Upper lobe of left lung (tissue), 6 donors: ENCODE results near the gene MPP4. TPM values are rescaled to one million over a fixed set of nuclear protein-coding genes. Genes with fewer than 3 reads are reported as not detected.
A peak's percentile ranks its signal among the peaks of the same experiment; 100 is the strongest.

Experiments
- ATAC-seq, 2 donors: fragments of 200-7000 bp; cut with Tn5 transposase; one replicate each; pipeline ENCODE4 v1.9.1; 2022; ENCODE audit warnings: mild to moderate bottlenecking in 2 of 2, moderate library complexity in 2 of 2; ENCODE audit not compliant: low FRiP score in 2 of 2
- DNase-seq, 2 donors: peaks; one replicate each; pipeline ENCODE4 v3.0.0-alpha.2; 2019 to 2020
- H3K27ac ChIP-seq, 4 donors: fragments of 200-600 bp; sonication (generic); one replicate each; pipeline ENCODE4 v1.5.1; 2016 to 2019
- H3K27me3 ChIP-seq, 4 donors: fragments of 200-600 bp; sonication (generic); one replicate each; pipeline ENCODE4 v1.5.1; 2017 to 2019
- H3K36me3 ChIP-seq, 4 donors: fragments of 200-600 bp; sonication (generic); one replicate each; pipeline ENCODE4 v1.5.1; 2016 to 2019
- H3K4me1 ChIP-seq, 4 donors: fragments of 200-600 bp; sonication (generic); one replicate each; pipeline ENCODE4 v1.5.1; 2018 to 2019
- H3K4me3 ChIP-seq, 4 donors: fragments of 200-600 bp; sonication (generic); one replicate each; pipeline ENCODE4 v1.5.1; 2017 to 2019; ENCODE audit warnings: mild to moderate bottlenecking in 2 of 4, moderate library complexity in 1 of 4
- H3K9me3 ChIP-seq, 4 donors: fragments of 200-600 bp; sonication (generic); one replicate each; pipeline ENCODE4 v1.5.1; 2018 to 2019
- EP300 ChIP-seq, 4 donors: sonication (generic); formaldehyde crosslinking; IDR thresholded peaks; one replicate each; pipeline ENCODE4 v1.5.1; 2017; ENCODE audit warnings: antibody characterized with exemption in 4 of 4, control low read depth in 2 of 4
- POLR2A ChIP-seq, 4 donors: fragments of 450-650 bp; IDR thresholded peaks; one replicate each; pipeline ENCODE4 v1.5.1; 2016 to 2017; ENCODE audit warnings: antibody characterized with exemption in 4 of 4, mild to moderate bottlenecking in 2 of 4
- POLR2AphosphoS5 ChIP-seq, 2 donors: sonication (generic); formaldehyde crosslinking; IDR thresholded peaks; one replicate each; pipeline ENCODE4 v1.5.1; 2017; ENCODE audit warnings: antibody characterized with exemption in 2 of 2
- WGBS, 2 donors: methylation state at CpG; one replicate each; pipeline ENCODE4 v1.1.5; 2017 to 2018; 5-methylcytosine and 5-hydroxymethylcytosine counted together
- total RNA-seq, 6 donors: library from RNA; depleted of rRNA in 4 of 6; stranded (reverse); fragments of >200 nt in 4 of 6; gene quantifications; one replicate each; pipeline versions ENCODE4 v1.1.0 to v1.2.1, GENCODE V29; 2016 to 2021
- TF ChIP-seq, protein P1 (sequence below), 6 experiments: fragments of 450-650 bp in 4 of 6; fragments of 200-600 bp in 2 of 6; sonication (generic) in 2 of 6; IDR thresholded peaks; one replicate each; pipeline ENCODE4 v1.5.1; 2016 to 2019; ENCODE audit warnings: antibody characterized with exemption in 6 of 6
- donor health status: DM: no; HTN: no; CAD: no; lungs with moderate emphysema.
- donor health status: DM: no; HTN: yes; CAD: no; lungs with severe emphysema.

The MPP4 gene
- total RNA-seq, 6 donors from 2014 or later: 0.13 to 2.1 (median 0.15) TPM; not detected in 1

DNA sequence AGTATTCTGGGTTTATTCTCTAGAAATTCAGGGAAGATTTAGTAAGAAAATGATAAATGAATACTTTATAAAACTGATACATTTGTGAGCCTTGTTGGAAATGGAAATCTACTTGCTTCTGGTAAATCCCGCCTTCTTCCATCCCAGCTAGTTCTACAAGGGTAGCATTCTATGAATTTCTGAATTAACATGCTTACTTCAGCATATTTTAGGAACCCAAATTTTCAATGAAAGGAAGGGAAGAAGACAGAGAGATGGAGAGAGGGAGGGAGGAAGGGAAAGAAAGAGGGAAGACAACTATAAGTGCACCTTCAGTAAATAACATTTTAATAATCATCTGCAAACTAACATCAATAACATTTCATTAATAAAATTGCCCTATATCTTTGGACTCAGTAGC is 28.6 kb downstream of the MPP4 start:
- TF ChIP-seq POLR2AphosphoS5 (IDR thresholded peaks at IDR 0.05) (no peak), POLR2A (IDR thresholded peaks at IDR 0.05) (no peak), EP300 (IDR thresholded peaks at IDR 0.05) (no peak)
- TF ChIP-seq, protein P1, sequence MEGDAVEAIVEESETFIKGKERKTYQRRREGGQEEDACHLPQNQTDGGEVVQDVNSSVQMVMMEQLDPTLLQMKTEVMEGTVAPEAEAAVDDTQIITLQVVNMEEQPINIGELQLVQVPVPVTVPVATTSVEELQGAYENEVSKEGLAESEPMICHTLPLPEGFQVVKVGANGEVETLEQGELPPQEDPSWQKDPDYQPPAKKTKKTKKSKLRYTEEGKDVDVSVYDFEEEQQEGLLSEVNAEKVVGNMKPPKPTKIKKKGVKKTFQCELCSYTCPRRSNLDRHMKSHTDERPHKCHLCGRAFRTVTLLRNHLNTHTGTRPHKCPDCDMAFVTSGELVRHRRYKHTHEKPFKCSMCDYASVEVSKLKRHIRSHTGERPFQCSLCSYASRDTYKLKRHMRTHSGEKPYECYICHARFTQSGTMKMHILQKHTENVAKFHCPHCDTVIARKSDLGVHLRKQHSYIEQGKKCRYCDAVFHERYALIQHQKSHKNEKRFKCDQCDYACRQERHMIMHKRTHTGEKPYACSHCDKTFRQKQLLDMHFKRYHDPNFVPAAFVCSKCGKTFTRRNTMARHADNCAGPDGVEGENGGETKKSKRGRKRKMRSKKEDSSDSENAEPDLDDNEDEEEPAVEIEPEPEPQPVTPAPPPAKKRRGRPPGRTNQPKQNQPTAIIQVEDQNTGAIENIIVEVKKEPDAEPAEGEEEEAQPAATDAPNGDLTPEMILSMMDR (IDR thresholded peaks at IDR 0.05): no peak
- ATAC-seq: no peak
- 91 to 94% methylated on average over 1 of the region's 1 CpG for WGBS, 2 donors

DNA sequence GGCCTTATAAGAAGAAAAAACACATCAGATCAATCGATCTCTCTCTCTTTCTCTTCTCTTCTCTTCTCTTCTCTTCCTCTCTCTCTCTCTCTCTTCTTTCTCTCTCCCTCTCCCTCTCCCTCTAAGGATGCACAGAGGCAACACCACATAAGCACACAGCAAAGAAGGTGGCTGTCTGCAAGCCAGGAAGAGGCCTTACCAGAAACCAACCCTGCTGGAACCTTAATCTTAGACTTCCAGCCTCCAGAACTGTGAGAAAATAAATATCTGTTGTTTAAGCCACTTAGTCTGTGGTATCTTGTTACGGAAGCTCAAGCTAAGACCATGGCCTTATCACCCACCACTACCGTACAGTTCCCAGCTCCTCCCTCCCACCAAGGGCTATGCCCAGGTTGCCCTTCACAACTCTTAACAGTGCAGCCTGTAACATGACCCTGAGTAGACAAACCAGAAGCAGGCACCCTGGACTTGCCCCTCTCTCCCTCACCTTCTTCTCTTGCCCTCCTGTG is 30.0 kb downstream of the MPP4 start:
- Histone ChIP-seq H3K9me3 (no peaks in the 10 kb centered on the region), H3K4me3 (no peak overlapping the region), H3K27ac (no peak overlapping the region), H3K4me1 (no peaks in the 10 kb centered on the region), H3K36me3 (no peaks in the 10 kb centered on the region), H3K27me3 (no peaks in the 10 kb centered on the region)
- TF ChIP-seq, protein P1 (IDR thresholded peaks at IDR 0.05): no peak
- TF ChIP-seq POLR2A (IDR thresholded peaks at IDR 0.05) (no peak), POLR2AphosphoS5 (IDR thresholded peaks at IDR 0.05) (no peak), EP300 (IDR thresholded peaks at IDR 0.05) (no peak)
- peak in 1 of 2 donors; percentile 49 for ATAC-seq
- 64 to 65% methylated on average over 3 of the region's 3 CpGs for WGBS, 2 donors
- no peak for DNase-seq

More for the DNA sequence above, 28.6 kb downstream of the MPP4 start:
- no peak overlapping the region for H3K4me3 ChIP-seq
- H3K27ac ChIP-seq: no peak overlapping the region
- no peaks in the 10 kb centered on the region for H3K9me3 ChIP-seq
- no peaks in the 10 kb centered on the region for H3K36me3 ChIP-seq
- no peaks in the 10 kb centered on the region for H3K4me1 ChIP-seq
- H3K27me3 ChIP-seq: no peaks in the 10 kb centered on the region
- DNase-seq: no peak

DNA sequence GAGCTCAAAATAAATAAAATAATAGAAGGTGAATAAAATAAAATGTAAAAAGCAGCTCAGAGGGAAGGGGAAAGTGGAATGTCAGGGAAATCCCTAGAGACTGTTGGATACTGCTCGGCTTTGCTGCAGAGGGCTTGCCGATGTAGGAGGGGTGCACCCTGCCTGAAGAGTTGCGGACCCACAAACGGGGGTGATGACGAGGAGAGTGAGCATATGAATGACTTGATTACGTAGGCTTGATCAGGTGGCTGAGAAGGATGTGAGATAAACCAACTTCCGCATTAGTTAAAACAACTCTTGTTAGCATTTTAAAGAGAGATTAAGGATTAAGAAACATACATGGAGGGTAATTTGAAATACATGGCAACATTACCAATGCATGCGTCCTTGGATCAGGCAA is 34.1 kb downstream of the MPP4 start:
- Histone ChIP-seq H3K27ac (no peak overlapping the region), H3K4me1 (no peaks in the 10 kb centered on the region), H3K27me3 (no peaks in the 10 kb centered on the region), H3K36me3 (no peaks in the 10 kb centered on the region), H3K9me3 (no peaks in the 10 kb centered on the region), H3K4me3 (no peak overlapping the region)
- no peak for TF ChIP-seq EP300 (IDR thresholded peaks at IDR 0.05)
- TF ChIP-seq POLR2A (IDR thresholded peaks at IDR 0.05): no peak
- TF ChIP-seq POLR2AphosphoS5 (IDR thresholded peaks at IDR 0.05): no peak
- TF ChIP-seq, protein P1 (IDR thresholded peaks at IDR 0.05): no peak
- DNase-seq: no peak
- 75 to 80% methylated on average over 8 of the region's 8 CpGs for WGBS, 2 donors
- ATAC-seq: no peak

DNA sequence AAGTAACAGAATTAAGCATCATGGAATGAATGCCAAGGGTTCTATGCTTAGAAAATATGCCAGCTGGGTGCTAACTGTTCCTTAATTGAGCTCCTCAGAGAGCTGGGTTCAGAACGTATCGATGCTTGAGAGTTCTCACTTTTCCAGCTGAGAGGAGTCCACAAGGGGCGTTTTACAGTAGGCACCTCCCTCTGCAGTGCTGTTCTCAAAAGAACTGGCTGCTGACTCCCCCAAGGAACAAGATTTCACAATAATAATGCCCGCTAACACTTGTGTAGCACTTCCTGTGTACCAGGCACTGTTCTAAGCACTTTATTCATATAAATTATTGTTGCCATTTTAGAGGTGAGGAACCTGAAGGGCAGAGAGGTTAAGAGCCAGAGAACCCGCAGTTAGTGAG is 37.1 kb downstream of the MPP4 start:
- H3K27ac ChIP-seq: no peak overlapping the region
- no peaks in the 10 kb centered on the region for H3K4me1 ChIP-seq
- ATAC-seq: no peak
- no peaks in the 10 kb centered on the region for H3K27me3 ChIP-seq
- H3K4me3 ChIP-seq: no peak overlapping the region
- no peaks in the 10 kb centered on the region for H3K36me3 ChIP-seq
- WGBS, 2 donors: 34 to 36% methylated on average over 5 of the region's 5 CpGs
- TF ChIP-seq EP300 (IDR thresholded peaks at IDR 0.05) (no peak), POLR2A (IDR thresholded peaks at IDR 0.05) (no peak), POLR2AphosphoS5 (IDR thresholded peaks at IDR 0.05) (no peak)
- TF ChIP-seq, protein P1 (IDR thresholded peaks at IDR 0.05): no peak
- H3K9me3 ChIP-seq: no peaks in the 10 kb centered on the region
- DNase-seq: no peak

DNA sequence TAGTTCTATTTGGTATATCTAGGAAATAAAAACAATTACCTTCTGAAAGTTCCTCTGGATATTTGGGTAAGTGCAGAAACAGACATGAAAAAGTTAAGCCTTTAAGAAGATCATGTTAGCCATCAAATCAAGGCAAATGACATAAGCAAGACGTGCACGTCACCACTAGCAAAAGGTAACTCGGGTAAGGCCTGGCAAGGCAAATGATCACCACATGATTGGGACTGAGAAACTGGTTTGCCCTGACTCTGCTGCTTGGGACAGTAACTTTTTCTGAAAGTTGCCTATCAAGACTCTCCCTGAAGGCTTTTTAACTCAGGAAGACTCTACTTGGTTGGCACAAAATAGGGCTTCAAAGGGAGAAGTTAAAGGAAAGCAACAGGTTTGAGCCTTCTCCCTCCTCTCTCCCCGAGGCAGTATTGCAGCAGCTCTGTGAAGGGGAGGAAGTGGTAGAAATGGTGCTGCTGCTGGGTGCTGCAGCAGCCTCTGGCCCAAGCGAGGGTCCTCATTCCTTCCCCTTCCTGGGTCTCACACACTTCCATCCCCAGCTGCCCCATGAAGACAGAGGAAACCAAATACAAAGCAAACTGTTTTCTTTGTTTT is 38.0 kb downstream of the MPP4 start:
- no peaks in the 10 kb centered on the region for H3K27me3 ChIP-seq
- H3K4me3 ChIP-seq: no peak overlapping the region
- no peaks in the 10 kb centered on the region for H3K4me1 ChIP-seq
- no peak for DNase-seq
- no peaks in the 10 kb centered on the region for H3K9me3 ChIP-seq
- no peak overlapping the region for H3K27ac ChIP-seq
- ATAC-seq: no peak
- H3K36me3 ChIP-seq: no peaks in the 10 kb centered on the region
- 67 to 78% methylated on average over 5 of the region's 5 CpGs for WGBS, 2 donors
- TF ChIP-seq POLR2A (IDR thresholded peaks at IDR 0.05) (no peak), POLR2AphosphoS5 (IDR thresholded peaks at IDR 0.05) (no peak), EP300 (IDR thresholded peaks at IDR 0.05) (no peak)
- TF ChIP-seq, protein P1 (IDR thresholded peaks at IDR 0.05): no peak
